Osteocyte (in vitro differentiated cells): ENCODE measurements around the gene FHIP1B. TPM values are rescaled to one million over a fixed set of nuclear protein-coding genes. Genes with fewer than 3 reads are reported as not detected.

Experiments
- DNase-seq: peaks from one replicate; pipeline ENCODE4 v3.0.0; 2021; ENCODE audit warnings: mixed read lengths; ENCODE audit not compliant: unreplicated experiment; ENCODE audit errors: extremely low spot score
- H3K27ac Mint-ChIP-seq: one replicate; pipeline ENCODE4 v1.8.0; 2021; ENCODE audit warnings: mild to moderate bottlenecking, mixed read lengths; ENCODE audit not compliant: unreplicated experiment
- H3K27me3 Mint-ChIP-seq: one replicate; pipeline ENCODE4 v1.8.0; 2021; ENCODE audit warnings: mixed read lengths; ENCODE audit not compliant: unreplicated experiment
- H3K36me3 Mint-ChIP-seq: one replicate; pipeline ENCODE4 v1.8.0; 2021; ENCODE audit warnings: mixed read lengths; ENCODE audit not compliant: unreplicated experiment
- H3K4me1 Mint-ChIP-seq: one replicate; pipeline ENCODE4 v1.8.0; 2021; ENCODE audit warnings: mixed read lengths; ENCODE audit not compliant: unreplicated experiment
- H3K4me3 Mint-ChIP-seq: one replicate; pipeline ENCODE4 v1.8.0; 2021; ENCODE audit warnings: mild to moderate bottlenecking, moderate library complexity, mixed read lengths; ENCODE audit not compliant: unreplicated experiment
- H3K9me3 Mint-ChIP-seq: one replicate; pipeline ENCODE4 v1.8.0; 2021; ENCODE audit warnings: mixed read lengths; ENCODE audit not compliant: unreplicated experiment
- total RNA-seq: library from RNA; stranded (reverse); gene quantifications from 2 replicates; pipeline ENCODE4 v1.2.1, GENCODE V29; 2021
- TF ChIP-seq, protein P1 (sequence below): fragments of 200-600 bp; sonication (generic); IDR thresholded peaks from 2 replicates; pipeline ENCODE4 v1.5.0; 2021; ENCODE audit warnings: antibody characterized with exemption, mild to moderate bottlenecking, moderate library complexity

FHIP1B gene
- total RNA-seq, 1 donor from 2014 or later = 25.6 TPM

DNA sequence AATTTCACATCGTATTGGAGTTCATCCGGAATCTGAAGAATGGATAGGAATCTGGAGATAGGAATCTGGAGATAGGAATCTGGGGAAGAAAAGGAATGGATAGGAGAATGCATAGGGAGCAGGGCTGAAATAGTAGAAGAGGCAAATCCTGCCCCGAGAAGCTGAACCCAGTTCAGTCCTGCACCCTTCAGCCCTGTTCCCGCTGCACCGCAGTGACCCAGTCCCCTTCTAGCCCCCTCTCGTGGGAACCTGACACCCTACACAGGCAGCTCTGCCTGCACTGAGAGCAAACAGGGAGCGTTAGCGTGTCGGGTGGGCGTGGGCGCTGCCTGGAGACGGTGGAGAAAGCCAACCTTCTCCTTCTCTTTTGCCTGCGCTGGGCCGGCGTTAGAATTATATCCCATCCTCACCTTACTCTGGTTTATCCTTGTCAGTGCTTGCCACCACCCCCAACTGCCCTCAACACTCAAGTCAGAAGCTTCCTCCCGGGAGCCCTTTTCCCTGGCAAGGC lies 24.2 kb upstream of the FHIP1B start:
- DNase-seq = no peak
- Mint-ChIP-seq H3K27ac (no peak overlapping the region), H3K4me3 (no peak overlapping the region), H3K9me3 (no peaks in the 10 kb centered on the region), H3K36me3 (no peaks in the 10 kb centered on the region), H3K4me1 (peaks cover 10% of the 10 kb centered on the region), H3K27me3 (peaks cover under 1% of the 10 kb centered on the region)
- TF ChIP-seq, protein P1, sequence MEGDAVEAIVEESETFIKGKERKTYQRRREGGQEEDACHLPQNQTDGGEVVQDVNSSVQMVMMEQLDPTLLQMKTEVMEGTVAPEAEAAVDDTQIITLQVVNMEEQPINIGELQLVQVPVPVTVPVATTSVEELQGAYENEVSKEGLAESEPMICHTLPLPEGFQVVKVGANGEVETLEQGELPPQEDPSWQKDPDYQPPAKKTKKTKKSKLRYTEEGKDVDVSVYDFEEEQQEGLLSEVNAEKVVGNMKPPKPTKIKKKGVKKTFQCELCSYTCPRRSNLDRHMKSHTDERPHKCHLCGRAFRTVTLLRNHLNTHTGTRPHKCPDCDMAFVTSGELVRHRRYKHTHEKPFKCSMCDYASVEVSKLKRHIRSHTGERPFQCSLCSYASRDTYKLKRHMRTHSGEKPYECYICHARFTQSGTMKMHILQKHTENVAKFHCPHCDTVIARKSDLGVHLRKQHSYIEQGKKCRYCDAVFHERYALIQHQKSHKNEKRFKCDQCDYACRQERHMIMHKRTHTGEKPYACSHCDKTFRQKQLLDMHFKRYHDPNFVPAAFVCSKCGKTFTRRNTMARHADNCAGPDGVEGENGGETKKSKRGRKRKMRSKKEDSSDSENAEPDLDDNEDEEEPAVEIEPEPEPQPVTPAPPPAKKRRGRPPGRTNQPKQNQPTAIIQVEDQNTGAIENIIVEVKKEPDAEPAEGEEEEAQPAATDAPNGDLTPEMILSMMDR = no peak

DNA sequence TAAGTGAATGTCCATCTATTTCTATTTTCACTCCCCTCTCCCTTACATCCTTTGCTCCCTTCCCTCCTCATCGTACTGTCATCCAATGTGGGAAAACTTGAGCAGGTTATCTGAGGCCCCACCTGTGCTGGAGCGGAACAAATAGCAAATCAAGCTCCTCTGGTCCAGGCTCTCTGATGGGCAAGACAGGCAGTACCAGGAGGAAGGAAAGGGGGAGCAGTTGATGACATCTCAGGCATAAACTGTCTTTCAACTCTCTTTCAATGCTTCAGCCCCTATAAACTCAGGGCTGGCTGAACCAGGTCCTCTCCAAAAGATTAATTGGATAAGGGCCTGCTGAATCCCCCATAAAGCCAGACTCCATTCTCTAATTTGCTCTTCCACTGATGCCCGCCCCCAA lies 23.7 kb upstream of the FHIP1B start:
- no peaks in the 10 kb centered on the region for H3K9me3 Mint-ChIP-seq
- no peak overlapping the region for H3K27ac Mint-ChIP-seq
- peaks cover 10% of the 10 kb centered on the region for H3K4me1 Mint-ChIP-seq
- no peak overlapping the region for H3K4me3 Mint-ChIP-seq
- TF ChIP-seq, protein P1 = no peak
- DNase-seq = no peak
- no peaks in the 10 kb centered on the region for H3K27me3 Mint-ChIP-seq
- H3K36me3 Mint-ChIP-seq = no peaks in the 10 kb centered on the region

DNA sequence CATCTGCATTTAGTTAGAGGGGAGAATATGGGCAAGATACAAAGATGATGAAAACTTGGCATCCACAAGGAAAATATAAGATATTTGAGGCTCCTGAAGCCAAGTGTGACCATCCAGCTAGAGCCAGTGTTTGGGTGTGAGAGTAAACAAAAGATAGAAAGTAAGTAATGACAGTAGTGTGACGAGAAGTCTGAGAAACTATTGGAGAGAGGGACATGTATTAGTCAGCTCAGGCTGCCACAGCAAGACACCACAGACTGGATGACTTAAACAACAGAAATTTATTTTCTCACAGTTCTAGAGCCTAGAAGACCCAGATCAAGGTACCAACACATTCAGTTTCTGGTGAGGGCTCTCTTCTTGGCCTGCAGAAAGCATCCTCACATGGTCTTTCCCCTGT lies 18.8 kb upstream of the FHIP1B start:
- no peak for DNase-seq
- peaks cover 8% of the 10 kb centered on the region for H3K27me3 Mint-ChIP-seq
- no peaks in the 10 kb centered on the region for H3K36me3 Mint-ChIP-seq
- TF ChIP-seq, protein P1 = no peak
- H3K4me3 Mint-ChIP-seq = no peak overlapping the region
- no peaks in the 10 kb centered on the region for H3K9me3 Mint-ChIP-seq
- no peak overlapping the region for H3K27ac Mint-ChIP-seq
- no peaks in the 10 kb centered on the region for H3K4me1 Mint-ChIP-seq

DNA sequence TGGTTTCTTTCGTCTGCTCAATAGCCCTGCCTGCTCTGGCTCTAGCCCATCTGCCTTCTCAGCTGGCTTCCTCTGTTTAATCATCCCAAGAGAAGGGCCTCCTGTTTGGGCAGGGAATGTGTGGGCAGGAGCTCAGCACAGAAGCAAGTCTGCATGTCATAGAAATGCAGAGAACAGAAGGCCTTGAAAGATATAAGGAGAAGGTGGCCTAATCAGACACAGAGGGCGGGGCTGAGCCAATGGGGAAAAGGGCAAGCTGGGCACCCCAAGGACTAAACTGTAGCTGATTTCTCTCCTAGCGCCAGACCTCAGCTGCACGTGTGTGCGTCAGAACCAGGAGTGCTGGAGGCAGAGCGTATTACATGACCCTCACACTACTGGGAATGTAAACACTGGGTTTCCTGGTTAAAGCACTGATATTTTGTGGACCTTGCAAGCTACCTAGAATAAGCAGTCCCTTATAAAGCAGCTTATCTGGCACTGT lies 17.6 kb upstream of the FHIP1B start:
- no peaks in the 10 kb centered on the region for H3K4me1 Mint-ChIP-seq
- no peak overlapping the region for H3K4me3 Mint-ChIP-seq
- no peak overlapping the region for H3K27ac Mint-ChIP-seq
- no peaks in the 10 kb centered on the region for H3K9me3 Mint-ChIP-seq
- H3K27me3 Mint-ChIP-seq = peaks cover 20% of the 10 kb centered on the region
- TF ChIP-seq, protein P1 = no peak
- no peaks in the 10 kb centered on the region for H3K36me3 Mint-ChIP-seq
- no peak for DNase-seq

DNA sequence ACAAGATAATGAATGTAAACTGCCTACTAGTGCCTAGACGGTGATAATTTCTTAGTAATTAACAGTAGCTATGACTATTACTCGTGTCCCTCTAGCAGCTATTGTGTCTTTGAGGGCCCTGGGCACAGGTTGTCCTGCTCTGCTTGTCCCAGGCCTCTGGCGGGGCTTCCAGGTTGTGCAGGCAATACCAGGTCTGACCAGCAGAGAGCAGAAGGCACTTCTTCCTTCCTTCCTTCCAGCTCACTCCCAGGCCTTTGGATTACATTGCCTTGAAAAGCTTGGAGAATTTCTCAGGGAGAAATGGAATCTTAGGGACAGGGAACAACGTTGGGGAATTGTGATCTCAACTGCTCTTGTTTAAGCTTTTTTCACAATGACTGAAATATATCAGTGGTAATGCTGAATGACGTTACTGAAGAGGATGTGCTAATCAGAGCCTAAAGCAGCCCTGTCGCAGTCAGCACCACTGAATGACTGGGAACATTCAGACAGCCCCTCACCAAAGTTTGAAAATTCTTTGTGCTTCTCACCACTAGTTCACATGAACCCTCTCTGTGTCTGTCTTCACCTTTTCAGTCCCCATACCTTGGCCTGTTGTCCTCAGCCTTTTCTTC lies 16.8 kb upstream of the FHIP1B start:
- TF ChIP-seq, protein P1 = peak; percentile 88
- H3K27ac Mint-ChIP-seq = no peak overlapping the region
- no peaks in the 10 kb centered on the region for H3K4me1 Mint-ChIP-seq
- H3K9me3 Mint-ChIP-seq = no peaks in the 10 kb centered on the region
- H3K36me3 Mint-ChIP-seq = no peaks in the 10 kb centered on the region
- no peak overlapping the region for H3K4me3 Mint-ChIP-seq
- DNase-seq = no peak
- peaks cover 22% of the 10 kb centered on the region for H3K27me3 Mint-ChIP-seq
